HL-60 (cell line): ENCODE data around the gene MYADML2.

Source experiments
- DNase-seq, 2 experiments: peaks; one replicate each; pipeline ENCODE4 v3.0.0-alpha.2; 2010 to 2020; ENCODE audit warnings: low read depth in 1 of 2, low spot score in 1 of 2
- H3K27ac ChIP-seq: fragments of 250-450 bp; sonication (Bioruptor Pico); replicated peaks from 2 replicates; pipeline ENCODE4 v1.5.1; 2020; ENCODE audit warnings: mild to moderate bottlenecking, moderate library complexity
- H3K27me3 ChIP-seq: fragments of 250-450 bp; sonication (Bioruptor Pico); 2 replicates; pipeline ENCODE4 v1.5.1; 2021; ENCODE audit warnings: mild to moderate bottlenecking, moderate library complexity; ENCODE audit not compliant: insufficient read depth, poor library complexity, severe bottlenecking
- H3K4me3 ChIP-seq: replicated peaks from 2 replicates; pipeline ENCODE4 v1.5.1; 2011; ENCODE audit warnings: mild to moderate bottlenecking, control low read depth, low read length; ENCODE audit not compliant: insufficient read depth
- CTCF ChIP-seq: IDR thresholded peaks from one replicate; pipeline ENCODE4 v1.5.1; 2011; ENCODE audit warnings: low read length, control low read depth, inconsistent platforms; ENCODE audit not compliant: insufficient read depth
- GABPA ChIP-seq: IDR thresholded peaks from 2 replicates; pipeline ENCODE4 v1.6.1; 2012; ENCODE audit warnings: low read depth
- POLR2AphosphoS5 ChIP-seq: IDR thresholded peaks from 2 replicates; pipeline ENCODE4 v1.6.1; 2012; ENCODE audit warnings: low read depth
- REST ChIP-seq: IDR thresholded peaks from 2 replicates; pipeline ENCODE4 v1.6.1; 2012; ENCODE audit warnings: low read depth; ENCODE audit not compliant: insufficient replicate concordance
- SPI1 ChIP-seq: IDR thresholded peaks from 2 replicates; pipeline ENCODE4 v1.6.1; 2012; ENCODE audit warnings: low read depth, mild to moderate bottlenecking, borderline replicate concordance

MYADML2 gene

GRCh38 chr17:81904600-81905423 lies 42.2 kb downstream of the MYADML2 start:
- DNase-seq = no peak
- H3K27me3 ChIP-seq = peaks cover 5% of the 10 kb centered on the region
- no peak overlapping the region for H3K4me3 ChIP-seq
- TF ChIP-seq GABPA (no peak), POLR2AphosphoS5 (no peak), CTCF (no peak)
- H3K27ac ChIP-seq = no peak overlapping the region

GRCh38 chr17:81903896-81904599 lies 43.0 kb downstream of the MYADML2 start:
- no peak for DNase-seq
- TF ChIP-seq POLR2AphosphoS5 (no peak), REST (no peak), SPI1 (no peak), GABPA (no peak), CTCF (no peak)
- H3K4me3 ChIP-seq = no peak overlapping the region
- H3K27ac ChIP-seq = no peak overlapping the region
- H3K27me3 ChIP-seq = peaks cover 5% of the 10 kb centered on the region

GRCh38 chr17:81903415-81903831 lies 43.6 kb downstream of the MYADML2 start:
- H3K27me3 ChIP-seq = peaks cover 5% of the 10 kb centered on the region
- no peak overlapping the region for H3K4me3 ChIP-seq
- TF ChIP-seq REST (no peak), POLR2AphosphoS5 (no peak), SPI1 (no peak)
- no peak for DNase-seq
- H3K27ac ChIP-seq = no peak overlapping the region

- Histone ChIP-seq H3K27me3 (peaks cover 5% of the 10 kb centered on the region), H3K4me3 (no peak overlapping the region), H3K27ac (no peak overlapping the region)
- DNase-seq = no peak
- peak; percentile 33; the same call in 1 of the 2 replicates for TF ChIP-seq POLR2AphosphoS5
- no peak for TF ChIP-seq REST
Measured at GRCh38 chr17:81902653-81903414, 44.2 kb downstream of the MYADML2 start.
